Tibial artery (tissue), 4 donors: ENCODE results near the gene TRPT1.

Source experiments
- DNase-seq, 2 donors: peaks; one replicate each; pipeline ENCODE4 v3.0.0-alpha.2; 2019
- H3K27ac ChIP-seq, 2 donors: fragments of 200-600 bp; sonication (generic) in 1 of 2; 1 replicate in 1 of 2; 2 replicates in 1 of 2; pipeline ENCODE4 v1.5.1; 2018 to 2019; ENCODE audit warnings: mild to moderate bottlenecking in 1 of 2
- H3K27me3 ChIP-seq, 2 donors: fragments of 200-600 bp; sonication (generic) in 1 of 2; one replicate each; pipeline versions ENCODE4 v1.5.1 to v1.6.0; 2016 to 2019
- H3K36me3 ChIP-seq, 3 donors: fragments of 200-600 bp; sonication (generic) in 2 of 3; one replicate each; pipeline ENCODE4 v1.5.1; 2016 to 2019; ENCODE audit warnings: mild to moderate bottlenecking in 2 of 3
- H3K4me1 ChIP-seq, 4 donors: fragments of 200-600 bp; sonication (generic) in 2 of 4; 1 replicate in 3 of 4; 2 replicates in 1 of 4; pipeline ENCODE4 v1.5.1; 2016 to 2019
- H3K4me3 ChIP-seq, 2 donors: fragments of 200-600 bp; sonication (generic) in 1 of 2; 1 replicate in 1 of 2; 2 replicates in 1 of 2; pipeline ENCODE4 v1.5.1; 2018 to 2019; ENCODE audit warnings: mild to moderate bottlenecking in 2 of 2
- H3K9me3 ChIP-seq, 3 donors: fragments of 200-600 bp; sonication (generic) in 1 of 3; one replicate each; pipeline ENCODE4 v1.5.1; 2016 to 2019
- intact Hi-C: fragments of 100-400 bp; cut with DNase I; formaldehyde crosslinking; loops from one replicate; pipeline ENCODE4 v1.15.0; 2023; ENCODE audit warnings: low total_unique reads
- TF ChIP-seq, protein P1 (sequence below), 2 experiments: fragments of 200-600 bp in 1 of 2; fragments of 450-650 bp in 1 of 2; IDR thresholded peaks; one replicate each; pipeline ENCODE4 v1.5.1; 2017 to 2019; ENCODE audit warnings: antibody characterized with exemption in 2 of 2, mild to moderate bottlenecking in 1 of 2, moderate library complexity in 1 of 2

The TRPT1 gene

DNA sequence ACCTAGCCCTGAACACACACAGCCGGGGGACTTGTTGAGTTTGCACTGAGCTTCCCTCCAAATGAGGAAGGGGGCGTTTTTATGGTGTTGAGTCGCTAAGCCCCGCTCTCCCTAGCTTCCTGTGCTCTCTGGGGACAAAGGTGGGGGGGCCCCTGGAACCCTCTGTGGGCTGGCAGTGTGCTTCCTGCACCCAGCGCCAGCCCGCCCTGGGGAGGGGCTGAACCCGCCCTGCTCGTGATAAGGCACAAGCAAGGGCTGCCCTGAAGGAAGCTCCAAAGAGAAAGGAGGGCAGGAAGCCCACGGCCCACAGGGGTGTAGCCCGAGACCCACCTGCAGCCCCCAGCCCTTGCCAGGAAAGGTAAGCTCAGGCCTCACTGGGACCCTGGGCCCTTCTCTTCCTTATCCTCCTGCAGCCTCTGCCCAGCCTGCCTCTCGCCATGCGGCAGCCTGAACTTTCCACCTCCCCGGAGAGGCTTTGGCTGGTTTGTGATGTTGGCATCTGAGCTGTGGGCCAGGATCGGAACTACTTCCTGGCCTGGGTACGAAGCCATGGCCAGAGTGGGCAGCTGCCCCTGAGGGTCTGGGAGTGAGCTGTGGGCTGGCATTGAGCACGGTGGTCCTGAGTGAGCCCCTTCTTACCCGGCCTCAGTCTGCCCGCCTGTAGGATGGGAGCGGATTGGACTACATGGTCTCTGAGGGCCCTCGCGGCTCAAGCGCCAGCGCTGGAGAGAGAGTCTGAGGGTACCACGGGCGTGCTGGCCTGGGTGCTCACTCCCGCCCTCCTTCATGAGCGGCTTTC is 19.3 kb downstream of the TRPT1 start, which contains the start of gene FERMT3:
TSS of gene FERMT3 (plus strand) at position 265 of the 799 bp plus-strand sequence. CDS start 644 bp downstream, outside the sequence.
- TF ChIP-seq, protein P1, sequence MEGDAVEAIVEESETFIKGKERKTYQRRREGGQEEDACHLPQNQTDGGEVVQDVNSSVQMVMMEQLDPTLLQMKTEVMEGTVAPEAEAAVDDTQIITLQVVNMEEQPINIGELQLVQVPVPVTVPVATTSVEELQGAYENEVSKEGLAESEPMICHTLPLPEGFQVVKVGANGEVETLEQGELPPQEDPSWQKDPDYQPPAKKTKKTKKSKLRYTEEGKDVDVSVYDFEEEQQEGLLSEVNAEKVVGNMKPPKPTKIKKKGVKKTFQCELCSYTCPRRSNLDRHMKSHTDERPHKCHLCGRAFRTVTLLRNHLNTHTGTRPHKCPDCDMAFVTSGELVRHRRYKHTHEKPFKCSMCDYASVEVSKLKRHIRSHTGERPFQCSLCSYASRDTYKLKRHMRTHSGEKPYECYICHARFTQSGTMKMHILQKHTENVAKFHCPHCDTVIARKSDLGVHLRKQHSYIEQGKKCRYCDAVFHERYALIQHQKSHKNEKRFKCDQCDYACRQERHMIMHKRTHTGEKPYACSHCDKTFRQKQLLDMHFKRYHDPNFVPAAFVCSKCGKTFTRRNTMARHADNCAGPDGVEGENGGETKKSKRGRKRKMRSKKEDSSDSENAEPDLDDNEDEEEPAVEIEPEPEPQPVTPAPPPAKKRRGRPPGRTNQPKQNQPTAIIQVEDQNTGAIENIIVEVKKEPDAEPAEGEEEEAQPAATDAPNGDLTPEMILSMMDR (IDR thresholded peaks at IDR 0.05) = no peak
- peak in 1 of 2 donors; percentile 71 for DNase-seq
- Histone ChIP-seq H3K27ac (peak within 1 kb of the TSS; percentile 33 to 52), H3K4me3 (peak within 1 kb of the TSS; percentile 36 to 46), H3K9me3 (no peaks in the 10 kb centered on the region), H3K36me3 (peaks cover 26 to 71% (median 36%) of the 10 kb centered on the region in 3 donors), H3K27me3 (no peaks in the 10 kb centered on the region), H3K4me1 (peaks cover 0 to 8% (median 2%) of the 10 kb centered on the region in 4 donors)
- intact Hi-C loops = loop anchor here (5.0 kb wide), 1 partner anchor 61 kb away; no protein-coding TSS in a partner anchor

DNA sequence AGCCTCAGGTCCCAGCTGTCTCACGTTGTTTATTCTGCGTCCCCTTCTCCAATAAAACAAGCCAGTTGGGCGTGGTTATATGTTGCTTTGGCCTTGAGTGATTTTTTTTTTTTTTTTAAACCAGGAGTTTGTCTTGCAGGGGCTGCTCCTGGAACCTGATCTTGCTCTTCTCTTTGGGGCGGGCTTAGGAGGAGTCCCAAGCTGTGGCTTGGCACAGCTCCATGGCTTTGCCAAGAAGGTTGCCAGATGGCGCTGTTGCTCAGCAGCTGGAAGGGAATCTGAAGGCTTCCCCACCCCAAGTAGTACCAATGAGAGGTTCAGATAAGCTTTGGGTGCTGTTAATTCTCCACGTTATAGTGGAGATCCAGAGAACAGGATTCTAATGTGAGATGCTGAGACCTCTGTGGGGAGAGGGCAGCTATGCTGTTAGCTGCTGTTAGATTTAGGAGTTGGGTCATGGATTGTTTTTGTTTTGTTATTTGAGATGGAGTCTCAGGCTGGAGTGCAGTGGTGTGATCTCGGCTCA is 21.5 kb downstream of the TRPT1 start:
- Histone ChIP-seq H3K36me3 (peaks cover 44 to 78% (median 57%) of the 10 kb centered on the region in 3 donors), H3K4me3 (no peak overlapping the region), H3K9me3 (no peaks in the 10 kb centered on the region), H3K27ac (no peak overlapping the region), H3K27me3 (no peaks in the 10 kb centered on the region), H3K4me1 (peaks cover 0 to 8% (median 2%) of the 10 kb centered on the region in 4 donors)
- TF ChIP-seq, protein P1 (IDR thresholded peaks at IDR 0.05) = peak; percentile 68 to 71
- intact Hi-C loops = loop anchor here (2.0 kb wide), 1 partner anchor 96 kb away; the partner anchor contains the start of gene CATSPERZ
- DNase-seq = peak; percentile 88 to 93

DNA sequence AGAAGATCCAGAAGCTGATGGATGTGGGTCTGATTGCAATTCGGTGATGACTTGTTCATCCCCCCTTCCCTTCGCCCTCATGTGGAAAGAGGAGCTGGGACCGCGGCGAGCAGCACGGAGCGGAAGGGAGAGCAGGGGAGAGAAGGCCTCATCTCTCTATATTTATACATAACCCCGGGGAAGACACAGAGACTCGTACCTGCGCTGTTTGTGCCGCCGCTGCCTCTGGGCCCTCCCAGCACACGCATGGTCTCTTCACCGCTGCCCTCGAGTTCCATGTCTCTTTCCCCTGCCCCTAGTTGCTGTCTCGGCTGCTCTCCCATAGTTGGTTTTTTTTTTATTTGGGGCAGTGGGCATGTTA is 21.9 kb downstream of the TRPT1 start:
- peaks cover 44 to 83% (median 60%) of the 10 kb centered on the region in 3 donors for H3K36me3 ChIP-seq

DNA sequence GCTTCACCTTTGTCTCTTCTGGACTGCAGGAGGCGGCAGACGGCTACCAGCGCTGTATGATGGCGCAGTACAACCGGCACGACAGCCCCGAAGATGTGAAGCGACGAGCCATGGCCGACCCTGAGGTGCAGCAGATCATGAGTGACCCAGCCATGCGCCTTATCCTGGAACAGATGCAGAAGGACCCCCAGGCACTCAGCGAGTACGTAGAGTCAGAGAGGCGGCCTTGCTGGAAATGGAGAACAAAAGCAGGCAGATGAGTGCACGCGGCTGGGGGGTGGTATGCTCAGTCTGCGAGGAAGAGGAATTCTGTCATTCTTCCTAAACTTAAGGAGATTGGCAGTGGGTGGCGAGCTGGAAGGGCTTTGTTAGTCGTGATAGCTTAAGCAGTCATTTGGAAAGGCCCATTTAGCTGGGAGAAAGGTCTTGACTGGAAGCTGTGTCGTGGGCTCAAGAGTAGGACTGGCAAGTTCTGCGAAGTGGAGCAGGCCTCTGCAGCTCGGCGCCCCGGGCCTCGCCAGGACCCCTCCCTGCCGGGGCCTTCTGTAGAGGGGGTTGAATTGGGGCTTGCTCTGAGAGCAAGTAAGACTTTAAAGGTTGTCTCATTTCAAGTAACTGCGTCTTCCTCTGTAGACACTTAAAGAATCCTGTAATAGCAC is 22.4 kb downstream of the TRPT1 start:
- no peak for DNase-seq
- Histone ChIP-seq H3K4me3 (no peak overlapping the region), H3K4me1 (peaks cover 0 to 8% (median 2%) of the 10 kb centered on the region in 4 donors), H3K9me3 (no peaks in the 10 kb centered on the region), H3K27me3 (no peaks in the 10 kb centered on the region), H3K27ac (no peak overlapping the region), H3K36me3 (peaks cover 49 to 88% (median 65%) of the 10 kb centered on the region in 3 donors)
- intact Hi-C loops = loop anchor here (2.0 kb wide), 1 partner anchor 97 kb away; the partner anchor contains the start of gene CATSPERZ
- TF ChIP-seq, protein P1 (IDR thresholded peaks at IDR 0.05) = no peak

More for the DNA sequence above, 21.9 kb downstream of the TRPT1 start:
- no peaks in the 10 kb centered on the region for H3K27me3 ChIP-seq
- H3K27ac ChIP-seq = no peak overlapping the region
- no peaks in the 10 kb centered on the region for H3K9me3 ChIP-seq
- intact Hi-C loops = loop anchor here (2.0 kb wide), 1 partner anchor 97 kb away; the partner anchor contains the start of gene CATSPERZ
- no peak overlapping the region for H3K4me3 ChIP-seq
- H3K4me1 ChIP-seq = peaks cover 0 to 8% (median 2%) of the 10 kb centered on the region in 4 donors
- TF ChIP-seq, protein P1 (IDR thresholded peaks at IDR 0.05) = no peak
- DNase-seq = no peak

DNA sequence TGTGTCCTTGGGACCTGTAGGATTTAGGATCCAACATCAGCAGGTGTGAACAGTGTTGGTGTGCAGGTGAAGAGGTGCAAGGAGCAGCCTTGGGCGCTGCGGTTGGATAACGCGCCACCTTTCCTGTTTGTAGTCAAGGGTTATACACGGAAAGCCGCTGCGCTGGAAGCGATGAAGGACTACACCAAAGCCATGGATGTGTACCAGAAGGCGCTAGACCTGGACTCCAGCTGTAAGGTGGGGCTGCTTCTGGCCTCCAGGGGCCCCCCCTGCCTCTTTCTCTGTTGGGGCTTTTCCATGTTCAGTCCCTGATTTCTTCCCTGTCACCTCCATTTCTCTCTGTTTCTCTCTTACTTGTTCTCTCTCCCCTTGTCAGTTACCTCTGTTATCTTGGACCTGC is 23.0 kb downstream of the TRPT1 start:
- Histone ChIP-seq H3K36me3 (peaks cover 54 to 93% (median 70%) of the 10 kb centered on the region in 3 donors), H3K4me3 (no peak overlapping the region), H3K4me1 (peaks cover 0 to 8% (median 2%) of the 10 kb centered on the region in 4 donors), H3K27me3 (no peaks in the 10 kb centered on the region), H3K9me3 (no peaks in the 10 kb centered on the region), H3K27ac (no peak overlapping the region)
- intact Hi-C loops = no loop called here
- DNase-seq = no peak
- TF ChIP-seq, protein P1 (IDR thresholded peaks at IDR 0.05) = no peak
